ENCODE results near the gene CHKA.

Gene CHKA

DNA sequence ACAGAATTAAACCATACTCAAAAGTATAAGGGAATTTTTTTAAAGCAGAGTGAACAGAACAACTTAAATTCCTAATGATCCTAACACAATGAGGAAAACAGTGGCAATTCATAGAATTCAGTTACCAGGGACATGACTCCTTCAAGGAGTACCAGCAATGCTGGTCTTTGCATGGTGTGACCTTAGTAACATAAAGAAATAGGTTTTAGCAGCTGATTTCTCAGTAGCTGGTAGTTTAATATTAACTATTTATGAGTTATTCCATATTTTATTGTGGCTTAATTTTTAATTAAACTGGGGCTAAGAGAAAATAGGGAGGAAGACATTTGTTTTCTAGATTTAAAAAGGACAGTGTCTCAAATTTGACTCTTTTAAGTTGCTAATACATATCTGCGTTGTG lies 30.9 kb downstream of the CHKA start:
- TF ChIP-seq, protein P1, sequence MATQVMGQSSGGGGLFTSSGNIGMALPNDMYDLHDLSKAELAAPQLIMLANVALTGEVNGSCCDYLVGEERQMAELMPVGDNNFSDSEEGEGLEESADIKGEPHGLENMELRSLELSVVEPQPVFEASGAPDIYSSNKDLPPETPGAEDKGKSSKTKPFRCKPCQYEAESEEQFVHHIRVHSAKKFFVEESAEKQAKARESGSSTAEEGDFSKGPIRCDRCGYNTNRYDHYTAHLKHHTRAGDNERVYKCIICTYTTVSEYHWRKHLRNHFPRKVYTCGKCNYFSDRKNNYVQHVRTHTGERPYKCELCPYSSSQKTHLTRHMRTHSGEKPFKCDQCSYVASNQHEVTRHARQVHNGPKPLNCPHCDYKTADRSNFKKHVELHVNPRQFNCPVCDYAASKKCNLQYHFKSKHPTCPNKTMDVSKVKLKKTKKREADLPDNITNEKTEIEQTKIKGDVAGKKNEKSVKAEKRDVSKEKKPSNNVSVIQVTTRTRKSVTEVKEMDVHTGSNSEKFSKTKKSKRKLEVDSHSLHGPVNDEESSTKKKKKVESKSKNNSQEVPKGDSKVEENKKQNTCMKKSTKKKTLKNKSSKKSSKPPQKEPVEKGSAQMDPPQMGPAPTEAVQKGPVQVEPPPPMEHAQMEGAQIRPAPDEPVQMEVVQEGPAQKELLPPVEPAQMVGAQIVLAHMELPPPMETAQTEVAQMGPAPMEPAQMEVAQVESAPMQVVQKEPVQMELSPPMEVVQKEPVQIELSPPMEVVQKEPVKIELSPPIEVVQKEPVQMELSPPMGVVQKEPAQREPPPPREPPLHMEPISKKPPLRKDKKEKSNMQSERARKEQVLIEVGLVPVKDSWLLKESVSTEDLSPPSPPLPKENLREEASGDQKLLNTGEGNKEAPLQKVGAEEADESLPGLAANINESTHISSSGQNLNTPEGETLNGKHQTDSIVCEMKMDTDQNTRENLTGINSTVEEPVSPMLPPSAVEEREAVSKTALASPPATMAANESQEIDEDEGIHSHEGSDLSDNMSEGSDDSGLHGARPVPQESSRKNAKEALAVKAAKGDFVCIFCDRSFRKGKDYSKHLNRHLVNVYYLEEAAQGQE (IDR thresholded peaks at IDR 0.05; ENCODE audit: insufficient read depth in 1 of 2, low read depth in 2 of 2, low read length in 2 of 2), result no peak
- TF ChIP-seq TAF1 (IDR thresholded peaks at IDR 0.05; ENCODE audit: borderline replicate concordance, insufficient read depth, low read length), result no peak
- TF ChIP-seq SIN3A (IDR thresholded peaks at IDR 0.05; ENCODE audit: borderline replicate concordance, insufficient read depth, low read length), result no peak
- TF ChIP-seq POLR2AphosphoS5 (IDR thresholded peaks at IDR 0.05; ENCODE audit: low read depth, low read length), result no peak
- TF ChIP-seq FOXP2 (optimal IDR thresholded peaks at IDR 0.05; ENCODE audit: borderline replicate concordance, extremely low read depth, extremely low read length, insufficient read depth), result no peak

GRCh38 chr11:68089679-68090078 lies 31.5 kb downstream of the CHKA start:
- TF ChIP-seq POLR2AphosphoS5 (IDR thresholded peaks at IDR 0.05; ENCODE audit: low read depth, low read length) (no peak), SIN3A (IDR thresholded peaks at IDR 0.05; ENCODE audit: borderline replicate concordance, insufficient read depth, low read length) (no peak), FOXP2 (optimal IDR thresholded peaks at IDR 0.05; ENCODE audit: borderline replicate concordance, extremely low read depth, extremely low read length, insufficient read depth) (no peak), TAF1 (IDR thresholded peaks at IDR 0.05; ENCODE audit: borderline replicate concordance, insufficient read depth, low read length) (no peak)
- TF ChIP-seq, protein P1 (IDR thresholded peaks at IDR 0.05; ENCODE audit: insufficient read depth in 1 of 2, low read depth in 2 of 2, low read length in 2 of 2), result no peak

- TF ChIP-seq TAF1 (IDR thresholded peaks at IDR 0.05; ENCODE audit: borderline replicate concordance, insufficient read depth, low read length) (no peak), POLR2AphosphoS5 (IDR thresholded peaks at IDR 0.05; ENCODE audit: low read depth, low read length) (no peak), SIN3A (IDR thresholded peaks at IDR 0.05; ENCODE audit: borderline replicate concordance, insufficient read depth, low read length) (no peak), FOXP2 (optimal IDR thresholded peaks at IDR 0.05; ENCODE audit: borderline replicate concordance, extremely low read depth, extremely low read length, insufficient read depth) (no peak)
- TF ChIP-seq, protein P1 (IDR thresholded peaks at IDR 0.05; ENCODE audit: insufficient read depth in 1 of 2, low read depth in 2 of 2, low read length in 2 of 2), result no peak
Observed at GRCh38 chr11:68083517-68083916, 37.7 kb downstream of the CHKA start.

DNA sequence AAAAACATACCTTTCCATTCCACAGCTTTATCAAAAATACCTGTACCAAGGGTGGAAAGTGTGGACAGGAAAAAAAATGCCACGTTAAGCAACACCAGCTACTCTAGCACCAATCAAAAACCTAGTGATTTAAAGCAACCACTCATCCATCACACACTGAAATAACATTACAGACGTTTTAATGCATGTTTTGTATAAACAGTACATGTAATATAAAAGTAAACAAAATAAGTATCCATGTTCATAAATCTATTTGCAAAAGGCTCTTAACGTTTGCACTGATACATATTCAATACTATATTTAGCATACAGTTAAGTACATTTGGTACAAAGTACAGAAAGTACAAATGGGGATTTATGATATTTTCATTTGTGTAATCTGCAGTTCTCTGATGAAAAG lies 38.7 kb downstream of the CHKA start:
- TF ChIP-seq TAF1 (IDR thresholded peaks at IDR 0.05; ENCODE audit: borderline replicate concordance, insufficient read depth, low read length) (no peak), SIN3A (IDR thresholded peaks at IDR 0.05; ENCODE audit: borderline replicate concordance, insufficient read depth, low read length) (no peak), FOXP2 (optimal IDR thresholded peaks at IDR 0.05; ENCODE audit: borderline replicate concordance, extremely low read depth, extremely low read length, insufficient read depth) (no peak), POLR2AphosphoS5 (IDR thresholded peaks at IDR 0.05; ENCODE audit: low read depth, low read length) (no peak)
- TF ChIP-seq, protein P1 (IDR thresholded peaks at IDR 0.05; ENCODE audit: insufficient read depth in 1 of 2, low read depth in 2 of 2, low read length in 2 of 2), result no peak

DNA sequence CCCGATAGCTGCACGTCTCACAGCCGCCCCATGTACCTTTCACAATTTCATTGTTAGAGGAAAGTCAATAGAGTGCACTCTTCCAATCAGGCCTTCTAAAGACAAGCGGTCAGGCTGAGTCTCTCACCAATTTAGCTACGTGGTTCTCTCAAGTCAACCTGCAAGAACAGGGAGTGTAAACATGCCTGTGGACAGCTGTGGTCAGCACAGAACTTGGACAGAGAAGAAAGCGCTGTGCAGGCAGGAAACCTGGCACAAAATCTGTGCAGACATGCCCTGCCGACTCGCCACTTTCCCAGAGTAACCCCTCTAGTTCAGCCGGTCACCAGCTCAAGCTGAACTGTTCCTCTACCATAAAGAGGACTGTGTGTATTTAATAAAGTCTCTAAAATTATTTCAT lies 39.5 kb downstream of the CHKA start:
- TF ChIP-seq, protein P1 (IDR thresholded peaks at IDR 0.05; ENCODE audit: insufficient read depth in 1 of 2, low read depth in 2 of 2, low read length in 2 of 2), result no peak
- TF ChIP-seq POLR2AphosphoS5 (IDR thresholded peaks at IDR 0.05; ENCODE audit: low read depth, low read length) (no peak), TAF1 (IDR thresholded peaks at IDR 0.05; ENCODE audit: borderline replicate concordance, insufficient read depth, low read length) (no peak), SIN3A (IDR thresholded peaks at IDR 0.05; ENCODE audit: borderline replicate concordance, insufficient read depth, low read length) (no peak), FOXP2 (optimal IDR thresholded peaks at IDR 0.05; ENCODE audit: borderline replicate concordance, extremely low read depth, extremely low read length, insufficient read depth) (no peak)
